ENCODE data around the gene ZNF618.

- TF ChIP-seq CTCF (IDR thresholded peaks at IDR 0.05; ENCODE audit: poor library complexity): no peak
- TF ChIP-seq EZH2phosphoT487 (IDR thresholded peaks at IDR 0.05; ENCODE audit: low read depth, severe bottlenecking, unreplicated experiment): no peak
- no peak for TF ChIP-seq EZH2 (IDR thresholded peaks at IDR 0.05; ENCODE audit: borderline replicate concordance)
These were observed 54.3 kb downstream of the ZNF618 start for GRCh38 chr9:113930390-113930783.
